ENCODE measurements around the gene TTLL3. TPM values are rescaled to one million over a fixed set of nuclear protein-coding genes. Genes with fewer than 3 reads are reported as not detected.

TTLL3 gene
- total and polyA plus RNA-seq, 2 of the 13 experiments (the other 11 are each of a cell fraction or from before 2014, with no cell fraction given) = 9.5 to 51.2 TPM

GRCh38 chr3:9864200-9864927, 54.3 kb downstream of the TTLL3 start (continued):
- TF ChIP-seq HDAC2 (CRISPR knock-in tag; IDR thresholded peaks at IDR 0.05) (no peak), TFDP1 (CRISPR knock-in tag; IDR thresholded peaks at IDR 0.05; ENCODE audit: borderline replicate concordance) (no peak), ZKSCAN8 (CRISPR knock-in tag; IDR thresholded peaks at IDR 0.05; ENCODE audit: borderline replicate concordance) (no peak), ZNF331 (CRISPR knock-in tag; IDR thresholded peaks at IDR 0.05) (no peak), ZFYVE20 (CRISPR knock-in tag; IDR thresholded peaks at IDR 0.05; ENCODE audit: borderline replicate concordance, low read depth) (no peak), RFXAP (CRISPR knock-in tag; IDR thresholded peaks at IDR 0.05; ENCODE audit: borderline replicate concordance) (no peak), ZNF235 (CRISPR knock-in tag; IDR thresholded peaks at IDR 0.05; ENCODE audit: borderline replicate concordance) (no peak), ZFP90 (CRISPR knock-in tag; IDR thresholded peaks at IDR 0.05; ENCODE audit: borderline replicate concordance) (no peak), ZNF674 (CRISPR knock-in tag; IDR thresholded peaks at IDR 0.05; ENCODE audit: low read depth) (no peak), PTBP1 (IDR thresholded peaks at IDR 0.05; ENCODE audit: low read depth, low read length, poor library complexity, severe bottlenecking) (no peak), SSRP1 (CRISPR knock-in tag; IDR thresholded peaks at IDR 0.05) (no peak), ZBTB33 (CRISPR knock-in tag; IDR thresholded peaks at IDR 0.05) (no peak)
- TF ChIP-seq, protein P1, sequence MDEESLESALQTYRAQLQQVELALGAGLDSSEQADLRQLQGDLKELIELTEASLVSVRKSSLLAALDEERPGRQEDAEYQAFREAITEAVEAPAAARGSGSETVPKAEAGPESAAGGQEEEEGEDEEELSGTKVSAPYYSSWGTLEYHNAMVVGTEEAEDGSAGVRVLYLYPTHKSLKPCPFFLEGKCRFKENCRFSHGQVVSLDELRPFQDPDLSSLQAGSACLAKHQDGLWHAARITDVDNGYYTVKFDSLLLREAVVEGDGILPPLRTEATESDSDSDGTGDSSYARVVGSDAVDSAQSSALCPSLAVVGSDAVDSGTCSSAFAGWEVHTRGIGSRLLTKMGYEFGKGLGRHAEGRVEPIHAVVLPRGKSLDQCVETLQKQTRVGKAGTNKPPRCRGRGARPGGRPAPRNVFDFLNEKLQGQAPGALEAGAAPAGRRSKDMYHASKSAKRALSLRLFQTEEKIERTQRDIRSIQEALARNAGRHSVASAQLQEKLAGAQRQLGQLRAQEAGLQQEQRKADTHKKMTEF (CRISPR knock-in tag; IDR thresholded peaks at IDR 0.05) = no peak
- TF ChIP-seq, protein P2, sequence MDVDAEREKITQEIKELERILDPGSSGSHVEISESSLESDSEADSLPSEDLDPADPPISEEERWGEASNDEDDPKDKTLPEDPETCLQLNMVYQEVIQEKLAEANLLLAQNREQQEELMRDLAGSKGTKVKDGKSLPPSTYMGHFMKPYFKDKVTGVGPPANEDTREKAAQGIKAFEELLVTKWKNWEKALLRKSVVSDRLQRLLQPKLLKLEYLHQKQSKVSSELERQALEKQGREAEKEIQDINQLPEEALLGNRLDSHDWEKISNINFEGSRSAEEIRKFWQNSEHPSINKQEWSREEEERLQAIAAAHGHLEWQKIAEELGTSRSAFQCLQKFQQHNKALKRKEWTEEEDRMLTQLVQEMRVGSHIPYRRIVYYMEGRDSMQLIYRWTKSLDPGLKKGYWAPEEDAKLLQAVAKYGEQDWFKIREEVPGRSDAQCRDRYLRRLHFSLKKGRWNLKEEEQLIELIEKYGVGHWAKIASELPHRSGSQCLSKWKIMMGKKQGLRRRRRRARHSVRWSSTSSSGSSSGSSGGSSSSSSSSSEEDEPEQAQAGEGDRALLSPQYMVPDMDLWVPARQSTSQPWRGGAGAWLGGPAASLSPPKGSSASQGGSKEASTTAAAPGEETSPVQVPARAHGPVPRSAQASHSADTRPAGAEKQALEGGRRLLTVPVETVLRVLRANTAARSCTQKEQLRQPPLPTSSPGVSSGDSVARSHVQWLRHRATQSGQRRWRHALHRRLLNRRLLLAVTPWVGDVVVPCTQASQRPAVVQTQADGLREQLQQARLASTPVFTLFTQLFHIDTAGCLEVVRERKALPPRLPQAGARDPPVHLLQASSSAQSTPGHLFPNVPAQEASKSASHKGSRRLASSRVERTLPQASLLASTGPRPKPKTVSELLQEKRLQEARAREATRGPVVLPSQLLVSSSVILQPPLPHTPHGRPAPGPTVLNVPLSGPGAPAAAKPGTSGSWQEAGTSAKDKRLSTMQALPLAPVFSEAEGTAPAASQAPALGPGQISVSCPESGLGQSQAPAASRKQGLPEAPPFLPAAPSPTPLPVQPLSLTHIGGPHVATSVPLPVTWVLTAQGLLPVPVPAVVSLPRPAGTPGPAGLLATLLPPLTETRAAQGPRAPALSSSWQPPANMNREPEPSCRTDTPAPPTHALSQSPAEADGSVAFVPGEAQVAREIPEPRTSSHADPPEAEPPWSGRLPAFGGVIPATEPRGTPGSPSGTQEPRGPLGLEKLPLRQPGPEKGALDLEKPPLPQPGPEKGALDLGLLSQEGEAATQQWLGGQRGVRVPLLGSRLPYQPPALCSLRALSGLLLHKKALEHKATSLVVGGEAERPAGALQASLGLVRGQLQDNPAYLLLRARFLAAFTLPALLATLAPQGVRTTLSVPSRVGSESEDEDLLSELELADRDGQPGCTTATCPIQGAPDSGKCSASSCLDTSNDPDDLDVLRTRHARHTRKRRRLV (CRISPR knock-in tag; IDR thresholded peaks at IDR 0.05) = no peak
- TF ChIP-seq, protein P3, sequence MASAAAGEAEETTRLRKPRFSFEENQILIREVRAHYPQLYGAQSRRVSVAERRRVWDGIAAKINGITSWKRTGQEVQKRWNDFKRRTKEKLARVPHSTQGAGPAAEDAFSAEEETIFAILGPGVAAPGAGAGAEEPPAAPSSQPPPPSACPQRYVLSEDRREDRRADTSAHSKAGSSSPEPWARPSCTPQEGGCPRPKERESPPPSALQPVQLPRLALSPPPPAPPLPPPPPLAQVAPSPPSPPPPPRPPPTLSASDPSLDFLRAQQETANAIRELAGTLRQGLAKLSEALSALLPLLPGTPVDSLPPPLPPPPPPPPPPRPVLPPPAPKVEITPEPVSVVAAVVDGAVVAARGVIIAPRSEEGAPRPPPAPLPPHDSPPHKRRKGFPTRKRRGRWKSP (CRISPR knock-in tag; IDR thresholded peaks at IDR 0.05) = no peak
- TF ChIP-seq, protein P4, sequence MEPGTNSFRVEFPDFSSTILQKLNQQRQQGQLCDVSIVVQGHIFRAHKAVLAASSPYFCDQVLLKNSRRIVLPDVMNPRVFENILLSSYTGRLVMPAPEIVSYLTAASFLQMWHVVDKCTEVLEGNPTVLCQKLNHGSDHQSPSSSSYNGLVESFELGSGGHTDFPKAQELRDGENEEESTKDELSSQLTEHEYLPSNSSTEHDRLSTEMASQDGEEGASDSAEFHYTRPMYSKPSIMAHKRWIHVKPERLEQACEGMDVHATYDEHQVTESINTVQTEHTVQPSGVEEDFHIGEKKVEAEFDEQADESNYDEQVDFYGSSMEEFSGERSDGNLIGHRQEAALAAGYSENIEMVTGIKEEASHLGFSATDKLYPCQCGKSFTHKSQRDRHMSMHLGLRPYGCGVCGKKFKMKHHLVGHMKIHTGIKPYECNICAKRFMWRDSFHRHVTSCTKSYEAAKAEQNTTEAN (CRISPR knock-in tag; conservative IDR thresholded peaks at IDR 0.05) = no peak

Measured in HepG2 (cell line).